Prostate gland (tissue), 2 donors: ENCODE measurements around the gene TP53I13. TPM values are rescaled to one million over a fixed set of nuclear protein-coding genes. Genes with fewer than 3 reads are reported as not detected.

Source experiments
- DNase-seq: peaks from one replicate; pipeline ENCODE4 v3.0.0-alpha.2; 2019; ENCODE audit warnings: low spot score
- H3K27ac ChIP-seq, 2 donors: fragments of 200-600 bp; sonication (generic); 2 replicates each; pipeline ENCODE4 v1.5.1; 2017 to 2019
- H3K27me3 ChIP-seq: fragments of 200-600 bp; sonication (generic); replicated peaks from 2 replicates; pipeline ENCODE4 v1.5.1; 2019; ENCODE audit not compliant: insufficient read depth
- H3K36me3 ChIP-seq, 2 donors: fragments of 200-600 bp; sonication (generic); 1 replicate in 1 of 2; 2 replicates in 1 of 2; pipeline versions ENCODE4 v1.5.1 to v1.8.1; 2017 to 2019
- H3K4me1 ChIP-seq: fragments of 200-600 bp; sonication (generic); replicated peaks from 2 replicates; pipeline ENCODE4 v1.5.1; 2019
- H3K4me3 ChIP-seq, 2 donors: fragments of 200-600 bp; sonication (generic); 2 replicates each; pipeline ENCODE4 v1.5.1; 2017 to 2019
- H3K9me3 ChIP-seq: fragments of 200-600 bp; sonication (generic); 2 replicates; pipeline ENCODE4 v1.5.1; 2017
- CTCF ChIP-seq, 4 experiments: fragments of 200-600 bp in 2 of 4; fragments of 450-650 bp in 2 of 4; sonication (generic) in 2 of 4; IDR thresholded peaks; 1 replicate in 3 of 4; 2 replicates in 1 of 4; pipeline ENCODE4 v1.5.1; 2016 to 2019; ENCODE audit warnings: antibody characterized with exemption in 4 of 4, mild to moderate bottlenecking in 2 of 4, moderate library complexity in 2 of 4
- POLR2A ChIP-seq: fragments of 450-650 bp; IDR thresholded peaks from one replicate; pipeline ENCODE4 v1.6.1; 2016; ENCODE audit warnings: antibody characterized with exemption, mild to moderate bottlenecking
- POLR2AphosphoS5 ChIP-seq: sonication (generic); formaldehyde crosslinking; IDR thresholded peaks from one replicate; pipeline ENCODE4 v1.6.1; 2017; ENCODE audit warnings: antibody characterized with exemption
- WGBS: methylation state at CpG from one replicate; pipeline ENCODE4 v1.1.5; 2018; 5-methylcytosine and 5-hydroxymethylcytosine counted together
- intact Hi-C: fragments of 100-400 bp; cut with DNase I; formaldehyde crosslinking; loops from one replicate; pipeline ENCODE4 v1.14.2; 2022
- total RNA-seq, 2 donors: library from RNA; depleted of rRNA; stranded (reverse); fragments of >200 nt; gene quantifications; one replicate each; pipeline ENCODE4 v1.1.0, GENCODE V29; 2016

Gene TP53I13
- total RNA-seq: 10 to 100 TPM; 52.5 to 82.0 TPM

- DNase-seq: peak; percentile 88
- no peaks in the 10 kb centered on the region for H3K36me3 ChIP-seq
- under 1% methylated on average over 72 of the region's 85 CpGs for WGBS
- peak within 1 kb of the TSS; percentile 85 to 90 for H3K27ac ChIP-seq
- intact Hi-C loops: no loop called here
- H3K9me3 ChIP-seq: no peaks in the 10 kb centered on the region
- peak within 1 kb of the TSS; percentile 61 to 62 for H3K4me3 ChIP-seq
- peaks cover 4% of the 10 kb centered on the region for H3K4me1 ChIP-seq
- no peak for TF ChIP-seq CTCF (IDR thresholded peaks at IDR 0.05)
- peak; percentile 86 for TF ChIP-seq POLR2A
- TF ChIP-seq POLR2AphosphoS5: peak; percentile 70
- H3K27me3 ChIP-seq: no peaks in the 10 kb centered on the region
These were observed at the start of gene TP53I13 for GRCh38 chr17:29568331-29569244. Gene TP53I13 (plus strand): TSS chr17:29568701. CDS start chr17:29568759, 58 bp downstream.

GRCh38 chr17:29524692-29525091 is 43.8 kb upstream of the TP53I13 start:
- no peak for DNase-seq

GRCh38 chr17:29526322-29526721 is 42.2 kb upstream of the TP53I13 start:
- intact Hi-C loops: no loop called here
- H3K27ac ChIP-seq: no peak overlapping the region
- H3K4me3 ChIP-seq: no peak overlapping the region
- TF ChIP-seq POLR2AphosphoS5 (no peak), POLR2A (no peak), CTCF (IDR thresholded peaks at IDR 0.05) (no peak)
- no peaks in the 10 kb centered on the region for H3K4me1 ChIP-seq
- H3K9me3 ChIP-seq: no peaks in the 10 kb centered on the region
- H3K27me3 ChIP-seq: no peaks in the 10 kb centered on the region
- no peak for DNase-seq
- H3K36me3 ChIP-seq: peaks cover 0 to 3% of the 10 kb centered on the region in 2 donors
- 89% methylated on average over 3 of the region's 3 CpGs for WGBS

More at GRCh38 chr17:29524692-29525091, 43.8 kb upstream of the TP53I13 start:
- Histone ChIP-seq H3K4me3 (no peak overlapping the region), H3K36me3 (no peaks in the 10 kb centered on the region), H3K27ac (no peak overlapping the region), H3K27me3 (no peaks in the 10 kb centered on the region), H3K9me3 (no peaks in the 10 kb centered on the region), H3K4me1 (no peaks in the 10 kb centered on the region)
- intact Hi-C loops: no loop called here
- TF ChIP-seq POLR2AphosphoS5 (no peak), CTCF (IDR thresholded peaks at IDR 0.05) (no peak), POLR2A (no peak)
- WGBS: 96% methylated on average over 3 of the region's 3 CpGs

- TF ChIP-seq POLR2AphosphoS5: no peak
- no peak for TF ChIP-seq POLR2A
- TF ChIP-seq CTCF (IDR thresholded peaks at IDR 0.05): no peak
- Histone ChIP-seq H3K36me3 (peaks cover 0 to 3% of the 10 kb centered on the region in 2 donors), H3K27me3 (no peaks in the 10 kb centered on the region), H3K4me3 (no peak overlapping the region), H3K27ac (no peak overlapping the region), H3K9me3 (no peaks in the 10 kb centered on the region), H3K4me1 (no peaks in the 10 kb centered on the region)
- no peak for DNase-seq
- WGBS: 85% methylated on average over 8 of the region's 8 CpGs
- intact Hi-C loops: no loop called here
These were observed 34.5 kb upstream of the TP53I13 start for GRCh38 chr17:29533976-29534375.

GRCh38 chr17:29544066-29544465 is 24.4 kb upstream of the TP53I13 start:
- Histone ChIP-seq H3K4me3 (no peak overlapping the region), H3K9me3 (no peaks in the 10 kb centered on the region), H3K4me1 (no peaks in the 10 kb centered on the region), H3K27ac (no peak overlapping the region), H3K27me3 (no peaks in the 10 kb centered on the region), H3K36me3 (peaks cover 0 to 6% of the 10 kb centered on the region in 2 donors)
- WGBS: 81% methylated on average over 4 of the region's 4 CpGs
- no peak for DNase-seq
- no peak for TF ChIP-seq POLR2AphosphoS5
- TF ChIP-seq POLR2A: no peak
- no peak for TF ChIP-seq CTCF (IDR thresholded peaks at IDR 0.05)
- intact Hi-C loops: no loop called here
